ENCODE results near the gene HSPG2. TPM values are rescaled to one million over a fixed set of nuclear protein-coding genes. Genes with fewer than 3 reads are reported as not detected.

Gene HSPG2
- total RNA-seq, 1 experiment from 2014 or later: 35.1 TPM

GRCh38 chr1:21872445-21873079 lies 64.5 kb downstream of the HSPG2 start:
- CTCF ChIA-PET: no interaction called here
- ATAC-seq: no peak
- Histone ChIP-seq H3K9me2 (replicated peaks; ENCODE audit: low read length) (no peaks in the 10 kb centered on the region), H3K27ac (ENCODE audit: low read length) (no peak overlapping the region), H3K4me2 (ENCODE audit: low read length) (no peak overlapping the region), H3K9me3 (ENCODE audit: low read length) (no peaks in the 10 kb centered on the region), H3F3A (ENCODE audit: low read length, unreplicated experiment) (no peaks in the 10 kb centered on the region), H3K36me3 (ENCODE audit: low read depth, low read length) (no peaks in the 10 kb centered on the region; the same call in 1 of the 2 replicates), H3K27me3 (ENCODE audit: low read length) (no peaks in the 10 kb centered on the region), H3K79me2 (ENCODE audit: low read length) (no peaks in the 10 kb centered on the region), H2AFZ (ENCODE audit: low read length) (no peak overlapping the region), H3K4me3 (ENCODE audit: low read length) (no peak overlapping the region), H3K4me1 (ENCODE audit: insufficient read depth, low read length) (peaks cover 26% of the 10 kb centered on the region), H3K9ac (ENCODE audit: low read length) (no peak overlapping the region), H4K20me1 (ENCODE audit: low read length) (peaks cover 3% of the 10 kb centered on the region; the same call in 1 of the 2 replicates)
- no TSS peak for BruUV-seq (replicated peaks)
- DNase-seq: no peak
- intact Hi-C loops (cut with micrococcal nuclease): no loop called here
- POLR2A ChIA-PET (ENCODE audit: unreplicated experiment): no interaction called here
- TF ChIP-seq, protein P1, sequence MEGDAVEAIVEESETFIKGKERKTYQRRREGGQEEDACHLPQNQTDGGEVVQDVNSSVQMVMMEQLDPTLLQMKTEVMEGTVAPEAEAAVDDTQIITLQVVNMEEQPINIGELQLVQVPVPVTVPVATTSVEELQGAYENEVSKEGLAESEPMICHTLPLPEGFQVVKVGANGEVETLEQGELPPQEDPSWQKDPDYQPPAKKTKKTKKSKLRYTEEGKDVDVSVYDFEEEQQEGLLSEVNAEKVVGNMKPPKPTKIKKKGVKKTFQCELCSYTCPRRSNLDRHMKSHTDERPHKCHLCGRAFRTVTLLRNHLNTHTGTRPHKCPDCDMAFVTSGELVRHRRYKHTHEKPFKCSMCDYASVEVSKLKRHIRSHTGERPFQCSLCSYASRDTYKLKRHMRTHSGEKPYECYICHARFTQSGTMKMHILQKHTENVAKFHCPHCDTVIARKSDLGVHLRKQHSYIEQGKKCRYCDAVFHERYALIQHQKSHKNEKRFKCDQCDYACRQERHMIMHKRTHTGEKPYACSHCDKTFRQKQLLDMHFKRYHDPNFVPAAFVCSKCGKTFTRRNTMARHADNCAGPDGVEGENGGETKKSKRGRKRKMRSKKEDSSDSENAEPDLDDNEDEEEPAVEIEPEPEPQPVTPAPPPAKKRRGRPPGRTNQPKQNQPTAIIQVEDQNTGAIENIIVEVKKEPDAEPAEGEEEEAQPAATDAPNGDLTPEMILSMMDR (conservative IDR thresholded peaks at IDR 0.05; ENCODE audit: low read depth, low read length): no peak
- no peak for TF ChIP-seq EZH2phosphoT487 (IDR thresholded peaks at IDR 0.05; ENCODE audit: borderline replicate concordance, low read length)
- no peak for TF ChIP-seq EZH2 (IDR thresholded peaks at IDR 0.05; ENCODE audit: low read length, unreplicated experiment)

DNA sequence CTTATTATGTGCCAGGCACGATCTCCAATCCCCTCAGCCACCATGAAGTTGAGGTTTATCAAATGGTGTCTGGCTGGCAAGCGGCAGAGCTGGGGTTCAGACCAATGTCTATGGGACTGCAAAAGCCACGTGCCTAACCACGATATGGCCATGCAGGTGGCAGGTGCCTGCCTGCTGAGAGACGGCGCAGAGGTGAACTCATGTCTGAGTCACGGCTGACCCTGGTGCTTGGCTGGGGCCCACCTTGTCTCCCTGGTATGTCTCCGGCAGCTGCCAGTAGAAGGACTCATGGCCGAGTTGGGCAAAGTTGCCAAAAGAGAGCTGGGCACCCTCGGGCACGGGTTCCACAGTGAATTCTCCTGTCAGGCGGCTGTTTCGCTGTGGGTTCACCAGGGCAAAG lies 65.2 kb downstream of the HSPG2 start:
- DNase-seq: peak; percentile 58
- CTCF ChIA-PET: no interaction called here
- Histone ChIP-seq H4K20me1 (ENCODE audit: low read length) (peaks cover 3% of the 10 kb centered on the region; the same call in 1 of the 2 replicates), H3K4me1 (ENCODE audit: insufficient read depth, low read length) (peaks cover 27% of the 10 kb centered on the region), H3K27ac (ENCODE audit: low read length) (no peak overlapping the region), H3K79me2 (ENCODE audit: low read length) (no peaks in the 10 kb centered on the region), H3K9me3 (ENCODE audit: low read length) (no peaks in the 10 kb centered on the region), H3K9me2 (replicated peaks; ENCODE audit: low read length) (no peaks in the 10 kb centered on the region), H3K4me3 (ENCODE audit: low read length) (no peak overlapping the region), H3F3A (ENCODE audit: low read length, unreplicated experiment) (no peaks in the 10 kb centered on the region), H3K4me2 (ENCODE audit: low read length) (no peak overlapping the region), H3K27me3 (ENCODE audit: low read length) (no peaks in the 10 kb centered on the region), H3K36me3 (ENCODE audit: low read depth, low read length) (no peaks in the 10 kb centered on the region; the same call in 1 of the 2 replicates), H3K9ac (ENCODE audit: low read length) (no peak overlapping the region), H2AFZ (ENCODE audit: low read length) (no peak overlapping the region)
- peak; percentile 33 for ATAC-seq
- no TSS peak for BruUV-seq (replicated peaks)
- POLR2A ChIA-PET (ENCODE audit: unreplicated experiment): no interaction called here
- intact Hi-C loops (cut with micrococcal nuclease): no loop called here
- TF ChIP-seq EZH2 (IDR thresholded peaks at IDR 0.05; ENCODE audit: low read length, unreplicated experiment): no peak
- TF ChIP-seq, protein P1 (conservative IDR thresholded peaks at IDR 0.05; ENCODE audit: low read depth, low read length): no peak
- TF ChIP-seq EZH2phosphoT487 (IDR thresholded peaks at IDR 0.05; ENCODE audit: borderline replicate concordance, low read length): no peak

DNA sequence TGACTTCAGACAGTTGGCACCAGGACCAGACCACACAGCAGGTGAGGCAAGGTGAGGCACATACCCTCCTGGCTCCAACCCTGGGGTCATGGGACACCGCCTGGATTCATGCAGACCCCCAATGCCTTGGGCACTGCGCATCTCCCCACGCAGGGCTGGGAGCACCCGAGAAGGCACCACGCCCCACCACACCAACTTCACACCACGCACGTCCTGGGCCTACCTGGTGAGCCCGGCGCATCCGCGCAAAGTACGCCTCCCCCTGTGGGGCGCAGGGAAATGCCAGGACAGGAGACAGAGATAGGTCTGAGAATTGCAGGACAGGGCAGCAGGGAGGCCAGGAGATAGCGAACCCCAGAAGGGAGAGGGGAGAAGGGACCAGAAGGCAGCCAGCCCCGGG lies 66.5 kb downstream of the HSPG2 start:
- no peaks in the 10 kb centered on the region; the same call in 1 of the 2 replicates for H3K36me3 ChIP-seq (ENCODE audit: low read depth, low read length)
- POLR2A ChIA-PET (ENCODE audit: unreplicated experiment): no interaction called here
- no peak for ATAC-seq
- no peaks in the 10 kb centered on the region for H3F3A ChIP-seq (ENCODE audit: low read length, unreplicated experiment)
- H3K4me1 ChIP-seq (ENCODE audit: insufficient read depth, low read length): peaks cover 31% of the 10 kb centered on the region
- H3K27ac ChIP-seq (ENCODE audit: low read length): no peak overlapping the region
- H3K4me3 ChIP-seq (ENCODE audit: low read length): no peak overlapping the region
- H3K27me3 ChIP-seq (ENCODE audit: low read length): no peaks in the 10 kb centered on the region
- peaks cover 3% of the 10 kb centered on the region; the same call in 1 of the 2 replicates for H4K20me1 ChIP-seq (ENCODE audit: low read length)
- no peaks in the 10 kb centered on the region for H3K9me2 ChIP-seq (replicated peaks; ENCODE audit: low read length)
- TF ChIP-seq EZH2phosphoT487 (IDR thresholded peaks at IDR 0.05; ENCODE audit: borderline replicate concordance, low read length) (no peak), EZH2 (IDR thresholded peaks at IDR 0.05; ENCODE audit: low read length, unreplicated experiment) (no peak)
- TF ChIP-seq, protein P1 (conservative IDR thresholded peaks at IDR 0.05; ENCODE audit: low read depth, low read length): no peak
- intact Hi-C loops (cut with micrococcal nuclease): no loop called here
- no peak for DNase-seq
- H3K79me2 ChIP-seq (ENCODE audit: low read length): no peaks in the 10 kb centered on the region
- H3K4me2 ChIP-seq (ENCODE audit: low read length): no peak overlapping the region
- H2AFZ ChIP-seq (ENCODE audit: low read length): no peak overlapping the region
- H3K9ac ChIP-seq (ENCODE audit: low read length): no peak overlapping the region
- no TSS peak for BruUV-seq (replicated peaks)
- CTCF ChIA-PET: no interaction called here
- no peaks in the 10 kb centered on the region for H3K9me3 ChIP-seq (ENCODE audit: low read length)

Data from PC-3 (cell line).